PFSK-1 (cell line): Measurements from ENCODE around the gene CDYL.

Experiments used
- FOXP2 ChIP-seq: optimal IDR thresholded peaks from 2 replicates; pipeline ENCODE3; 2011; ENCODE audit warnings: borderline replicate concordance, control low read depth, inconsistent platforms; ENCODE audit not compliant: insufficient read depth; ENCODE audit errors: extremely low read length, extremely low read depth
- POLR2AphosphoS5 ChIP-seq: IDR thresholded peaks from 2 replicates; pipeline ENCODE4 v1.6.1; 2012; ENCODE audit warnings: low read depth, mild to moderate bottlenecking, control low read depth, low read length, moderate library complexity
- SIN3A ChIP-seq: IDR thresholded peaks from 2 replicates; pipeline ENCODE4 v1.6.1; 2012; ENCODE audit warnings: mild to moderate bottlenecking, low read length, moderate library complexity, borderline replicate concordance; ENCODE audit not compliant: insufficient read depth
- TAF1 ChIP-seq: IDR thresholded peaks from 2 replicates; pipeline ENCODE4 v1.6.1; 2012; ENCODE audit warnings: low read length, control low read depth, borderline replicate concordance; ENCODE audit not compliant: insufficient read depth
- TF ChIP-seq, protein P1 (sequence below), 2 experiments: IDR thresholded peaks; 2 replicates each; pipeline versions ENCODE4 v1.6.1 to v1.8.0; 2011 to 2012; ENCODE audit warnings: low read depth in 2 of 2, low read length in 2 of 2, control low read depth in 1 of 2, inconsistent platforms in 1 of 2, mild to moderate bottlenecking in 1 of 2, moderate library complexity in 1 of 2; ENCODE audit not compliant: insufficient read depth in 1 of 2

CDYL gene

GRCh38 chr6:4961322-4962168 lies 185.3 kb downstream of the CDYL start:
- TF ChIP-seq, protein P1, sequence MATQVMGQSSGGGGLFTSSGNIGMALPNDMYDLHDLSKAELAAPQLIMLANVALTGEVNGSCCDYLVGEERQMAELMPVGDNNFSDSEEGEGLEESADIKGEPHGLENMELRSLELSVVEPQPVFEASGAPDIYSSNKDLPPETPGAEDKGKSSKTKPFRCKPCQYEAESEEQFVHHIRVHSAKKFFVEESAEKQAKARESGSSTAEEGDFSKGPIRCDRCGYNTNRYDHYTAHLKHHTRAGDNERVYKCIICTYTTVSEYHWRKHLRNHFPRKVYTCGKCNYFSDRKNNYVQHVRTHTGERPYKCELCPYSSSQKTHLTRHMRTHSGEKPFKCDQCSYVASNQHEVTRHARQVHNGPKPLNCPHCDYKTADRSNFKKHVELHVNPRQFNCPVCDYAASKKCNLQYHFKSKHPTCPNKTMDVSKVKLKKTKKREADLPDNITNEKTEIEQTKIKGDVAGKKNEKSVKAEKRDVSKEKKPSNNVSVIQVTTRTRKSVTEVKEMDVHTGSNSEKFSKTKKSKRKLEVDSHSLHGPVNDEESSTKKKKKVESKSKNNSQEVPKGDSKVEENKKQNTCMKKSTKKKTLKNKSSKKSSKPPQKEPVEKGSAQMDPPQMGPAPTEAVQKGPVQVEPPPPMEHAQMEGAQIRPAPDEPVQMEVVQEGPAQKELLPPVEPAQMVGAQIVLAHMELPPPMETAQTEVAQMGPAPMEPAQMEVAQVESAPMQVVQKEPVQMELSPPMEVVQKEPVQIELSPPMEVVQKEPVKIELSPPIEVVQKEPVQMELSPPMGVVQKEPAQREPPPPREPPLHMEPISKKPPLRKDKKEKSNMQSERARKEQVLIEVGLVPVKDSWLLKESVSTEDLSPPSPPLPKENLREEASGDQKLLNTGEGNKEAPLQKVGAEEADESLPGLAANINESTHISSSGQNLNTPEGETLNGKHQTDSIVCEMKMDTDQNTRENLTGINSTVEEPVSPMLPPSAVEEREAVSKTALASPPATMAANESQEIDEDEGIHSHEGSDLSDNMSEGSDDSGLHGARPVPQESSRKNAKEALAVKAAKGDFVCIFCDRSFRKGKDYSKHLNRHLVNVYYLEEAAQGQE (IDR thresholded peaks at IDR 0.05; ENCODE audit: insufficient read depth in 1 of 2, low read depth in 2 of 2, low read length in 2 of 2), result no peak
- TF ChIP-seq POLR2AphosphoS5 (no peak), FOXP2 (no peak), TAF1 (no peak), SIN3A (no peak)

DNA sequence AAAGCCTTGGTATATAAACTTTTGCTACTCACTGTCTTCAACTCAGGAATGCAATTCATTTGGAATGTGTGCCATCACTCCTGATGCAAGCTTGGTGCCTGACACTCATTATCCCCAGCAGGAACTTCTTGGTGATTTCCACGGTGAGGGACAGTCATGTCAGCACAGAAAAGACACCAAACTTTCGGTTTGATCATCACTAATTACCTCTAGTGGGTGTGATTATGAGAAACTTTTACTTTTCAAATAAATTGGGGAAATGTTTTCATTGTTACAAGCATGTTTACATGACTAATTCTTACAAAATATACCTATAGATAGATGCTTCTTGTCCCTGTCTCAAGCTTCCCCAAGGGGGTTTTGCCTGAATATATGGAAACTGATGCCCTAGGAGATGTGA lies 186.7 kb downstream of the CDYL start:
- TF ChIP-seq FOXP2, result no peak
- TF ChIP-seq TAF1, result no peak
- TF ChIP-seq SIN3A, result no peak

GRCh38 chr6:4964675-4965561 lies 188.7 kb downstream of the CDYL start:
- TF ChIP-seq FOXP2 (no peak), POLR2AphosphoS5 (no peak), SIN3A (no peak), TAF1 (no peak)
- TF ChIP-seq, protein P1 (IDR thresholded peaks at IDR 0.05; ENCODE audit: insufficient read depth in 1 of 2, low read depth in 2 of 2, low read length in 2 of 2), result no peak

GRCh38 chr6:4965562-4966389 lies 189.6 kb downstream of the CDYL start:
- TF ChIP-seq SIN3A (no peak), TAF1 (no peak), FOXP2 (no peak), POLR2AphosphoS5 (no peak)
- TF ChIP-seq, protein P1 (IDR thresholded peaks at IDR 0.05; ENCODE audit: insufficient read depth in 1 of 2, low read depth in 2 of 2, low read length in 2 of 2), result no peak

DNA sequence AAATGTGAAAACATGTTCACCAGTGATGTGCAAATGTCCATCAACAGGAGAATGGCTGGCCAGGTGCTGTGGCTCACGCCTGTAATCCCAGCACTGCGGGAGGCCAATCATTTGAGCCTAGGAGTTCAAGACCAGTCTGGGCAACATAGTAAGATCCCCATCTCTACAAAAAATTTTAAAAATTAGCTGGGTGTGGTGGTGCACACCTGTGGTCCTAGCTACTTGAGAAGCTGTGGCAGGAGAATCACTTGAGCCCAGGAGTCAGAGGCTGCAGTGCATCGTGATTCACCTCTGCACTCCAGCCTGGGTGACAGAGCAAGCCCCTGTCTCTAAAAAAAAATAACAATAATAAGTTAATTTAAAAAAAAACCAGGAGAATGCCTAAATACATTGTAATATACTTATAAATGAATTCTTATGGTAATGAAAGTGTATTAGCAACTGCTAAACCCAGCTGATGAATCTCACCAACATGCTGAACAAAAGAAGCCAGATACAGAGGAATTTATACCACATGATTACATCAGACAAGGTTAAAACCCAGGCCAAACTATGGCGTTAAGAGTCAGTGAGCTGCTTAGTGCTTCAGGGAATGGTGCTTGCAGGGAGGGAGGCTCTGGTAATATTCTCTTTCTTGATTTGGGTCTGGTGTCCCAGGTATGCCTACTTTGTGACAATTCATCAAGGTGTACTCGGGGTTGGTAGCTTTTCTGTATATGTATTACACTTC lies 191.3 kb downstream of the CDYL start:
- TF ChIP-seq TAF1, result no peak
- TF ChIP-seq FOXP2, result no peak
- no peak for TF ChIP-seq SIN3A
- TF ChIP-seq, protein P1 (IDR thresholded peaks at IDR 0.05; ENCODE audit: insufficient read depth in 1 of 2, low read depth in 2 of 2, low read length in 2 of 2), result no peak
- no peak for TF ChIP-seq POLR2AphosphoS5
